Tibial nerve (tissue), 4 donors: Measurements from ENCODE around the gene SFXN5.

Experiments used
- CTCF ChIP-seq, 5 experiments: fragments of 200-600 bp in 3 of 5; fragments of 450-650 bp in 2 of 5; sonication (generic) in 3 of 5; IDR thresholded peaks; one replicate each; pipeline ENCODE4 v1.5.1; 2016 to 2019; ENCODE audit warnings: antibody characterized with exemption in 5 of 5, mild to moderate bottlenecking in 3 of 5, moderate library complexity in 2 of 5
- EP300 ChIP-seq, 2 donors: sonication (generic); formaldehyde crosslinking; IDR thresholded peaks; one replicate each; pipeline ENCODE4 v1.6.1; 2017; ENCODE audit warnings: antibody characterized with exemption in 2 of 2, mild to moderate bottlenecking in 1 of 2
- POLR2A ChIP-seq, 2 donors: fragments of 450-650 bp; IDR thresholded peaks; one replicate each; pipeline ENCODE4 v1.6.1; 2017; ENCODE audit warnings: antibody characterized with exemption in 2 of 2, mild to moderate bottlenecking in 2 of 2, moderate library complexity in 2 of 2

DNA sequence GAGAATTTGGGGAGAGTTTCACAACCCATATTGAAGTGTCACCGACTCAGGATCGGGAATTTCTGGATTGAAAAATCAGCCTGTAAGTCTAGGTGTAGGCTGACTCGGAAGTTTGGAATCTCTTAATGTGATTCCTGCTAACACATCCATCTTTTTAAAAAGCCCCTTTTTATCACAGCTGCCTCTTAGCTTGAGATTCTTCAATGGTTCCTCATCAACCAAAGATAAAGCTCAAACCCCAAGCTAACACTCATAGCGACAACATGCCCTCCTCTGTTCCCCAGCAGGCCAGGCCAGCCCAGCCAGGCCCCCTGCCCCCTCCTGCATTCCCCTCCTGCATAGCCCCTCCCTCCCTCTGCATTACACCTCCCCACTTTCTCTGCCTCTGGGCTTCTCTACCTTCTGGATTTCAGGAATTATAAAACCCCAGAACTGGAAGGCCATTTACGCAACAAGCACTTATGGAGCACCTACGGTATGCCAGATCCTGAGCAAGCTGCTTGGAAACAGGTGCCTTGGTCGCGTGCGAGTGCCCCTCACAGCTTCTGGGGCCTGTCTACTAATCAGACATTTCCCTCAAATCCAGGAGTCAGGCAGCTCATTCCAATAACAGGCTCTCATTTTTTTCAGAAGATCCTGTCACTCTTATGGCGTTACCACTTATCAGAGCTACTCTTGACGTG lies 90.8 kb downstream of the SFXN5 start:
- TF ChIP-seq CTCF (IDR thresholded peaks at IDR 0.05) (no peak), POLR2A (IDR thresholded peaks at IDR 0.05) (no peak), EP300 (IDR thresholded peaks at IDR 0.05) (no peak)
